HG03097 (cell line): ENCODE measurements around the gene TOR1A.

Experiments
- ATAC-seq: cut with Tn5 transposase; IDR thresholded peaks from one replicate; pipeline ENCODE4 v1.9.1; 2021; ENCODE audit not compliant: unreplicated experiment, low FRiP score

The TOR1A gene

DNA sequence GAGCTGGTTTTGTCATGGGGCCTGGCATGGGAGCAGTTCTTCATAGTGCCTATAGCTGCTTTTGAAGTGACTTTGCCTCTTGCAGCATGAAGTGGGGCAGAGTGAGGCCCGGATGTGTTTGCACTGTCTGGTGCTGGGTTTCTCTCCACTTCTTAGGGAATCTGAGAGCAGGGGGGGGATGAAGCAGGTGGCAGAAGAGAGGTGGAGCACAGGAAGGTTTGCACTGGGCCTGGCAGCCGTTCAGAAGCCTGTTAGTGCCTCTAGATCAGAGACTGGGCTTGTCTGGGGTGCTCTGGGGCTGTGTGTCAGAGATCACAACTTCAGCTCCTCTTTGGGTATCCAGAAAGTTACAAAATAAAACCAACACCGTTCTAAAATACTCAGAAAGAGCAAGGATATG lies 29.7 kb upstream of the TOR1A start:
- no peak for ATAC-seq

DNA sequence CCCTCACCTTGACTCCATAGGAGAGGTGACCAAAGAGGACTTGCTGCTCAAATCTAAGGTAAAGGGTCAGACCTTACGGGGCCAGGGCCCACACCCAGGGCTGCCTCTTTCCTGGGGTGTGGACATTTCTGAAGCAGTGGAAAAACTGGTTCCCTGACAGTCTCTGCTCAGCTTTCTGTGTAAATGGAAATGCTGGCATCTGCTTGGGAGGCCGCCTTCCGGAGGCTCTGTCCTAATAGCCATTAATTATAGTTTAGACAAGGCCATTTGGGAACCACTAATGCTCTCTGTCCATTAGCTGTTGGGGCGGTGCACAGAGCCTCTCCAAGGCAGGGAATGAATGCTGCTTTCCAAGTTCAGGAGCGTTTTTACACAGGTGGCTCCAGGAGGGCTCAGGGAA lies 28.6 kb upstream of the TOR1A start:
- ATAC-seq, result no peak

DNA sequence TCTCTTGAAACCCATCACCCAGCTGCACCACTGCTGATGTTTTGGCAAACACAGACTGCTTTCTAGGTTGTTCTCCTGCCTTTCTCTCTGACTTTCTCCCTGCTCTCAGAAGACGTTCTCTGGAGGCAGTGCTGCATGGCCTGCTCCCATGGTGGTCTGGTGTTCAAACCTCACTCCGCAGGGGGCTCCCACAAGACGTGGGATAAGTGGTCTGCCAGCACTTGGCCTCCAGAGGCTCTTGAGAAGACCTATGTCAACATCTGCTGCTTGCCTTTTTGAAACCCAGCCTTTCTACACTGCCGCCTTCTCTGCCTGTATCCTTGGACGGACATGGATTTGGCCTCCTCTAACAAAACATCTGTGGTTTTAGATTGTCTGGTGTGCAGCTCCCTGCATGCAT lies 27.9 kb upstream of the TOR1A start:
- ATAC-seq, result no peak

- ATAC-seq, result no peak
Observed at GRCh38 chr9:129850821-129851550, 27.1 kb upstream of the TOR1A start.

DNA sequence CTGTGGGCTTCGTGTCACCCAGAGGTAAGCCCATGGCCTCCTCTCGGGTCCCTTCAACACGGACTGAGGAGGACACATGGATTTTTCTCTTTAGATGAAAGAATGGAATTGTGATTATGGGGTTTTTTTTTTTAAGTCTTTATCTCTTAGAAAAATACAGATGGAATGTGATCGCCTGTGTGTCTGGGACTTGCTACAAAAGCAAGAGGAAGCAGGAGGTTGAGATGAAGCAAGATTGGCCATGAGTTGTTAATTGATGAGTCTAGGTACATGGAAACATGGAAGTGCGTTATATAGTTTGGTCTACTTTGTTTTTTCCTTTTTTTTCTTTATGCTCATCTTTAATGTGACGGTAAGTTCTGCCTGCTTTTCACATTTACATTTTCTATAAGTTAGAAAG lies 26.0 kb upstream of the TOR1A start:
- ATAC-seq, result no peak

- no peak for ATAC-seq
Observed at GRCh38 chr9:129848712-129849441, 24.9 kb upstream of the TOR1A start.

DNA sequence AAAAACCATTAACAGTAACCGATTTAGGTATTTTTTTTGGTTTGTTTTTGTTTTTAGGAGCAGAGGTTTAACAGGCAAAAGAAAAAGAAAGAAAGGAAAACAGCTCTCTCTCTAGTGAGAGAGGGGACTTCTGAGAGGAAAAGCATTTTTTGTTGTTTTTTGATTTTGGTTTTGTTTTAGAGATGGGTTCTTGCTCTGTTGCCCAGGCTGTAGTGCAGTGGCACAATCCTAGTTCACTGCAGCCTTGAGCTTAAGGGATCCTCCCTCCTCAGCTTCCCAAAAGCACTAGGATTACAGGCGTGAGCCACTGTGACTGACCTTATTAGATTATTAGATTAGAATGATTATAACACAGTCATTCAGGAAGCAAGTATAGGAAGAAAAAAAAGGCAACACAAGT lies 21.4 kb upstream of the TOR1A start:
- no peak for ATAC-seq

- ATAC-seq, result no peak
Observed at GRCh38 chr9:129841071-129841470, 17.1 kb upstream of the TOR1A start.

DNA sequence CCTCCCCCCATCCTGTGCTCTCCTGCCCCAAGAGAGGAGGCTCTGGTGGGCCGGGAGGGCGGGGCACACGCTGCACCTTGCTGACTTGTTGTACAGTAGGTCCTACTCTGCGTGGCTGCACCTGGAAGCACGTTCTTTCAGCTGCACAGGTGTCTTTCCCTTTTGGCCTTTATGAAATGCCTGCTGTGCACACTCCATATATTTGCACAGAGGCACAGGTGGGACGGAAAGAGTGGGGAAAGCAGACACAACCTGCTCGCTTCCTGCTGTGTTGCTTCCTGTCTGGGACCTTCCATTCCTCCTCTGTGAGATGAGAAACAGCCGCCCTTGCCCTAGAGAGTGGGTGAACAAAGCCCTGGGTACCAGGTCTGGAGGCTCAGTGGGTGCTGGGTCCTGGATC lies 16.1 kb upstream of the TOR1A start:
- no peak for ATAC-seq

- ATAC-seq, result no peak
Observed at GRCh38 chr9:129839324-129840023, 15.5 kb upstream of the TOR1A start.

- ATAC-seq, result no peak
Observed at GRCh38 chr9:129838707-129839259, 14.8 kb upstream of the TOR1A start.

DNA sequence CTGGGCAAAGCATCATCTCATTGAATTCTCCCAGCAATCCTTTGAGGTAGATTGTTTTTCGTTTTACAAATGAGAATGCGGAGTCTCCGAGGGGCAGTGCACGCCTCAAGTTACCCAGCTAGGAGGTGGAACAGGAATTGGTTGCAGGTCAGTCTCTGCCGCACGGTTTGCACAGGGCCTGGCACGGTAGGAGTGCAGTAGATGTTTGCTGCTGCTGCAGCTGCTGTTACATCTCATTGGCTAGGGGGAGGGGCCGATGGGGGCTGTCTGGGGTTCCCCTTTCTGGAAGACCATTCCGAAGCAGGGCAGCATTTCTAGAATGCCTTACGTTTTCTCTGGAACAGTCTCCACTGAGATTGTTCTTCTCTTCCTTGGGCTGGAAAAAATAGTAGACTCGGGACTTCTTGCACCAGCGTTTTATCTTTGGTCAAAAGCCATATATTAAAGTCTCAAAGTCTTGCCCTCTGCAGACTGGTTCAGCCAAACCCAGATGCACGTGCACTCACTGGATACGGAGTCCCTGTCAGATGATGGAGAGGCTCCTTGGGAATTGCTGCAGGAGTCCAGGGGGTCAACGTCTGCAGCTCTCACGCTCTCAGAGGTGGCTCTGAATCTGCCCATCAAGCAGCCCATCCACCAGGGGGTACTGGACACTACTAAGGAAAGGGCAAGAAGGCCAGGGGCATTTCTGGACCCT lies 12.5 kb upstream of the TOR1A start:
- no peak for ATAC-seq

- ATAC-seq, result peak; percentile 2
Observed at GRCh38 chr9:129835860-129836223, 11.9 kb upstream of the TOR1A start.

GRCh38 chr9:129835128-129835859 lies 11.4 kb upstream of the TOR1A start, which contains the start of the genes C9orf78 and USP20:
TSS of gene C9orf78 (minus strand) at chr9:129835275. CDS start at chr9:129835221, 54 bp downstream.
TSS of gene USP20 (plus strand) at chr9:129835458. CDS start at chr9:129852556, 17,098 bp downstream.
- peak; percentile 92 for ATAC-seq

- peak; percentile 15 for ATAC-seq
Observed at GRCh38 chr9:129834489-129835127, 10.7 kb upstream of the TOR1A start.

DNA sequence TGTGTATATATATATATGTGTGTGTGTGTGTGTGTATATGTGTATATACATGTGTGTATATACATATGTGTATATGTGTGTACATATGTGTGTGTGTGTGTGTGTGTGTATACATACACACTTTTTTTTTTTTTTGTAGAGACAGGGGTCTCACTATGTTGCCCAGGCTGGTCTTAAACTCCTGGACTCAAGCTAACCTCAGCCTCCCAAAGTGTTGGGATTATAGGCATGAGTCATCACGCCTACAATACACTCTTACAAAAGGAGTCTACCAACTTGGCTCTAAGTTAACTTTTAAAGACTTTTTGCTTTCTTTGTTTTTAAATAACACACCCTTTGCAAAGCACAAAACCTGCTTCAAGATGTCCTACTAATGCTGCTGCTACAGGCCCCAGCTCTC lies 9.0 kb upstream of the TOR1A start:
- no peak for ATAC-seq

DNA sequence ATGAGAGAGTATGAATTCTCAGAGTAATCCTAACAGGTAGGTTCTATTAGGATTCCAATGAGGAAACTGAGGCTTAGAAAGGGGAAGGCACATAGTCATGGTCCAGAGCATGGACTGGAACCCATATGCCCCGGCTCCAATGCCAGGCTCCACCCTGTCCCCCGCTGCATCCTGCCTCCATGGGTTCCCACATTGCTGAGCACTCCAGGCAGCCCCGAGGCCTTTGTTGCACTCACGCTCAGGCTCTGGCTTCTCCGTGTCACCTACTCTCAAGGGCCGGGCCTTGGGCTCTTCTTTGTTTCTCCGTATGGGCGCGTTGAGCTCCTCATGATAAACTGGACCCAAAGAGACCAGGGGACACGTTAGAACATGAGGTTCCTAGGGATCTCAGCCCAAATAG lies 5.0 kb upstream of the TOR1A start:
- no peak for ATAC-seq

DNA sequence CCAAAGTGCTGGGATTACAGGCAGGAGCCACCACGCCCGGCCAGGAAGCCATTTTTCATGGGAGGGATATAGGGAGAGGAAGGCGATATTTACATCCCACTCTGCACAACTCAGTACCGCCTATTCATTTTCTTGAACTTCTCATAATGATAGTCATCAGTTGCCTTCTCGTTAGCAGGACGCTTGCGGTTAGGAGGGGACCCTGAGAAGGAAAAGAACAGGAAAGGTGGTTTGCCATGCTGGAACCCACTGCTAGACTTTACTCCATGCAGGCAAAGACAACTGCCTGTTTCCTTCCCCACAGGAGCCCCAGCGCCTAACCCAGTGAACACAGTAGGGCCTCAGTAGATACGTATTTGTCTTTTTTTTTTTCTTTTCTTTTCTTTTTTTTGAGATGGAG lies 4.1 kb upstream of the TOR1A start:
- ATAC-seq, result no peak

DNA sequence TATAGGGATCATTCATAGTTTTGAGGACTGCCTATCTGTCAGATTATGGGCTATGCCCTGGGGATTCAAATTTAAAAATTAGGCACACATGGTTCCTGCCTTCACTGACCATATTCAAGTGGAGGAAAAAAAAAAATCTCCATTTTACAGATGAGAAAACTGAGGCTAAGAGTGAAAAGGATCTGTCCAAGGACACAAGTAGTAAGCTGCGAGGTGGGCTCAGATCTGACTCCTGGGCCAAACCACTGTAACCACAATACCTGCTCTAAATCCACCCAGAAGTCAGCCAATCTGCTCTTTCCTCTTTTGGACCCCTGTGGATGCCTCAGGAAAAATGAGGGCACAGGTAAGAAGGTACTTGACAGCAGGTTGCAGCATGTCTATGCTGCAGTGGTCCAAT lies 2.8 kb upstream of the TOR1A start:
- no peak for ATAC-seq
